ENCODE measurements around the gene C1orf210.

DNA sequence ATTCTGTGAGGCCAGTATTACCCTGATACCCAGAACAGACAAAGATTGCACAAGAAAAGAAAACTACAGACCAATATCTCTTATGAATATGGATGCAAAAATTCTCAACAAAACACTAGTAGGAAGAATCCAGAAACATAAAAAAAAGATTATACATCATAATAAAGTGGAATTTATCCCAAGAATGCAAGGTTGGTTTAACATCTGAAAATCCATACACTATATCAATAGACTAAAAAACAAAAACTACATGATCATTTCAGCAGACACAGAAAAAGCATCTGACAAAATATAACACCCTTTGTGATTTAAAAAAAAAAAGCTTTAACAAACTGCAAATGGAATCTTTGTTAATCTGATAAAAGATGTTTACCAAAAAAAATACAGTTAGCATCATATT lies 40.0 kb upstream of the C1orf210 start:
- TF ChIP-seq, protein P1, sequence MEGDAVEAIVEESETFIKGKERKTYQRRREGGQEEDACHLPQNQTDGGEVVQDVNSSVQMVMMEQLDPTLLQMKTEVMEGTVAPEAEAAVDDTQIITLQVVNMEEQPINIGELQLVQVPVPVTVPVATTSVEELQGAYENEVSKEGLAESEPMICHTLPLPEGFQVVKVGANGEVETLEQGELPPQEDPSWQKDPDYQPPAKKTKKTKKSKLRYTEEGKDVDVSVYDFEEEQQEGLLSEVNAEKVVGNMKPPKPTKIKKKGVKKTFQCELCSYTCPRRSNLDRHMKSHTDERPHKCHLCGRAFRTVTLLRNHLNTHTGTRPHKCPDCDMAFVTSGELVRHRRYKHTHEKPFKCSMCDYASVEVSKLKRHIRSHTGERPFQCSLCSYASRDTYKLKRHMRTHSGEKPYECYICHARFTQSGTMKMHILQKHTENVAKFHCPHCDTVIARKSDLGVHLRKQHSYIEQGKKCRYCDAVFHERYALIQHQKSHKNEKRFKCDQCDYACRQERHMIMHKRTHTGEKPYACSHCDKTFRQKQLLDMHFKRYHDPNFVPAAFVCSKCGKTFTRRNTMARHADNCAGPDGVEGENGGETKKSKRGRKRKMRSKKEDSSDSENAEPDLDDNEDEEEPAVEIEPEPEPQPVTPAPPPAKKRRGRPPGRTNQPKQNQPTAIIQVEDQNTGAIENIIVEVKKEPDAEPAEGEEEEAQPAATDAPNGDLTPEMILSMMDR (IDR thresholded peaks at IDR 0.05; ENCODE audit: low read depth, low read length, poor library complexity, severe bottlenecking) = no peak
- no peak for TF ChIP-seq EZH2phosphoT487 (IDR thresholded peaks at IDR 0.05; ENCODE audit: borderline replicate concordance, low read length)

Data from DOHH2 (cell line).